HepG2 (cell line): ENCODE results near the gene CNNM1. TPM values are rescaled to one million over a fixed set of nuclear protein-coding genes. Genes with fewer than 3 reads are reported as not detected.

Experiments
- GPBP1L1 ChIP-seq: sonication (generic); formaldehyde crosslinking; IDR thresholded peaks from 2 replicates; pipeline ENCODE4 v1.5.0; 2020; ENCODE audit warnings: mild to moderate bottlenecking, missing genetic modification reagents
- HIC2 ChIP-seq: sonication (generic); formaldehyde crosslinking; IDR thresholded peaks from 2 replicates; pipeline ENCODE4 v1.9.0; 2022; ENCODE audit warnings: low read depth, missing genetic modification reagents
- ISX ChIP-seq: sonication (generic); formaldehyde crosslinking; conservative IDR thresholded peaks from 2 replicates; pipeline ENCODE4 v1.5.0; 2020; ENCODE audit warnings: missing genetic modification reagents
- MTERF4 ChIP-seq: sonication (generic); formaldehyde crosslinking; IDR thresholded peaks from 2 replicates; pipeline ENCODE4 v1.8.0; 2023; ENCODE audit warnings: mild to moderate bottlenecking, missing genetic modification reagents
- NPAS2 ChIP-seq: sonication (generic); formaldehyde crosslinking; IDR thresholded peaks from 2 replicates; pipeline ENCODE4 v1.8.0; 2022; ENCODE audit warnings: mild to moderate bottlenecking, missing genetic modification reagents, borderline replicate concordance
- SMARCC2 ChIP-seq: fragments of 450-650 bp; IDR thresholded peaks from 2 replicates; pipeline ENCODE4 v1.6.1; 2017; ENCODE audit warnings: antibody characterized with exemption, mild to moderate bottlenecking
- THRA ChIP-seq: sonication (generic); formaldehyde crosslinking; IDR thresholded peaks from 2 replicates; pipeline ENCODE4 v1.4.0; 2020; ENCODE audit warnings: missing genetic modification reagents, borderline replicate concordance
- YEATS4 ChIP-seq: sonication (generic); formaldehyde crosslinking; IDR thresholded peaks from 2 replicates; pipeline ENCODE4 v1.4.0; 2020; ENCODE audit warnings: missing genetic modification reagents, borderline replicate concordance
- ZBTB33 ChIP-seq: sonication (generic); formaldehyde crosslinking; IDR thresholded peaks from 2 replicates; pipeline ENCODE4 v1.4.0; 2020; ENCODE audit warnings: missing genetic modification reagents
- ZBTB7B ChIP-seq: sonication (generic); formaldehyde crosslinking; IDR thresholded peaks from 2 replicates; pipeline ENCODE4 v1.4.0; 2020; ENCODE audit warnings: missing genetic modification reagents
- ZFYVE20 ChIP-seq: sonication (generic); formaldehyde crosslinking; IDR thresholded peaks from 2 replicates; pipeline ENCODE4 v1.8.0; 2023; ENCODE audit warnings: low read depth, mild to moderate bottlenecking, moderate library complexity, missing genetic modification reagents, borderline replicate concordance
- ZNF276 ChIP-seq: sonication (generic); formaldehyde crosslinking; IDR thresholded peaks from 2 replicates; pipeline ENCODE4 v1.4.0; 2020; ENCODE audit warnings: mild to moderate bottlenecking, low read depth, missing genetic modification reagents
- ZNF335 ChIP-seq: sonication (generic); formaldehyde crosslinking; IDR thresholded peaks from 2 replicates; pipeline ENCODE4 v1.4.0; 2020; ENCODE audit warnings: missing genetic modification reagents
- ZNF484 ChIP-seq: sonication (generic); formaldehyde crosslinking; IDR thresholded peaks from 2 replicates; pipeline ENCODE4 v1.5.1; 2020; ENCODE audit warnings: mild to moderate bottlenecking, low read depth, missing genetic modification reagents, borderline replicate concordance
- ZNF549 ChIP-seq: sonication (generic); formaldehyde crosslinking; IDR thresholded peaks from 2 replicates; pipeline ENCODE4 v1.5.0; 2020; ENCODE audit warnings: missing genetic modification reagents
- ZNF616 ChIP-seq: sonication (generic); formaldehyde crosslinking; IDR thresholded peaks from 2 replicates; pipeline ENCODE4 v1.5.0; 2020; ENCODE audit warnings: low read depth, mild to moderate bottlenecking, missing genetic modification reagents
- polyA plus RNA-seq, 8 experiments: library from polyadenylated mRNA; depleted of rRNA in 3 of 8; stranded (reverse) in 7 of 8; unstranded in 1 of 8; fragments of >200 nt; fragmentation: Illumina TruSeq in 4 of 8; extraction: Trizol in 4 of 8; gene quantifications; 2 replicates each; pipeline versions ENCODE4 v1.2.1 to v1.2.3, GENCODE V29; 2011 to 2016; ENCODE audit warnings: low read depth in 4 of 8, missing spikeins in 1 of 8, mixed read lengths in 1 of 8; ENCODE audit not compliant: insufficient read depth in 1 of 8
- total RNA-seq, 5 experiments: library from RNA; depleted of rRNA; stranded (reverse); fragments of >200 nt; fragmentation: Illumina TruSeq; extraction: Trizol; gene quantifications; 2 replicates each; pipeline ENCODE4 v1.2.3, GENCODE V29; 2016; ENCODE audit warnings: low read depth in 1 of 5

The CNNM1 gene
- total and polyA plus RNA-seq, 2 of the 13 experiments (the other 11 are each of a cell fraction or from before 2014, with no cell fraction given) = 4.3 to 9.6 TPM

- TF ChIP-seq ZNF276 (CRISPR knock-in tag) = 0 out of 2 replicates have a peak, but pooled peaks have one; percentile 4
- peak; percentile 31; the same call in 1 of the 2 replicates for TF ChIP-seq YEATS4 (CRISPR knock-in tag)
- TF ChIP-seq GPBP1L1 (CRISPR knock-in tag) = no peak
- no peak for TF ChIP-seq ZNF549 (CRISPR knock-in tag)
- 0 out of 2 replicates have a peak, but pooled peaks have one; percentile 40 for TF ChIP-seq HIC2 (CRISPR knock-in tag)
- no peak for TF ChIP-seq SMARCC2
- 0 out of 2 replicates have a peak, but pooled peaks have one; percentile 61 for TF ChIP-seq MTERF4
- TF ChIP-seq ZFYVE20 = no peak
- no peak for TF ChIP-seq THRA
- TF ChIP-seq ZNF616 (CRISPR knock-in tag) = no peak
- no peak for TF ChIP-seq ISX (CRISPR knock-in tag)
- TF ChIP-seq ZNF484 (CRISPR knock-in tag) = no peak
- TF ChIP-seq ZBTB33 (CRISPR knock-in tag) = no peak
- TF ChIP-seq NPAS2 (CRISPR knock-in tag) = no peak
- no peak for TF ChIP-seq ZNF335 (CRISPR knock-in tag)
- TF ChIP-seq ZBTB7B = no peak; the same call in 1 of the 2 replicates
These were observed 594 bp downstream of the CNNM1 start (continued) for GRCh38 chr10:99329554-99330346.
